Right hindlimb (tissue), 1 donor: ENCODE measurements around the gene GLIPR2.

Experiments
- DNase-seq: peaks from one replicate; pipeline ENCODE4 v3.0.0-alpha.2; 2018

GLIPR2 gene

GRCh38 chr9:36207546-36208012, 71.0 kb downstream of the GLIPR2 start:
- no peak for DNase-seq

GRCh38 chr9:36208521-36209253, 72.2 kb downstream of the GLIPR2 start:
- DNase-seq: no peak

GRCh38 chr9:36210722-36211121, 74.2 kb downstream of the GLIPR2 start:
- no peak for DNase-seq

- no peak for DNase-seq
Measured at GRCh38 chr9:36211510-36211909, 75.0 kb downstream of the GLIPR2 start.

- DNase-seq: no peak
Measured at GRCh38 chr9:36213387-36213786, 76.9 kb downstream of the GLIPR2 start.
